Measurements from ENCODE around the gene GNAT1. TPM values are rescaled to one million over a fixed set of nuclear protein-coding genes. Genes with fewer than 3 reads are reported as not detected.

The GNAT1 gene
- total and polyA plus RNA-seq, 8 donors = not detected

- 59 to 73% (median 70%) methylated on average over 9 to 11 of the region's 11 CpGs for WGBS, 5 donors
- Histone ChIP-seq H3K27me3 (no peaks in the 10 kb centered on the region), H3K4me1 (peaks cover 76 to 98% (median 89%) of the 10 kb centered on the region in 4 donors), H3K4me3 (peak overlapping the region in 1 of 4 donors; percentile 3), H3K27ac (peak overlapping the region; percentile 19 to 90 (median 85)), H3K36me3 (peaks cover 0 to 9% (median 7%) of the 10 kb centered on the region in 4 donors), H3K9me3 (no peaks in the 10 kb centered on the region)
- intact Hi-C loops (cut with DNase I; ENCODE audit: low total_unique reads) = no loop called here
- no peak for DNase-seq
- TF ChIP-seq POLR2A (IDR thresholded peaks at IDR 0.05) = no peak
- TF ChIP-seq, protein P1, sequence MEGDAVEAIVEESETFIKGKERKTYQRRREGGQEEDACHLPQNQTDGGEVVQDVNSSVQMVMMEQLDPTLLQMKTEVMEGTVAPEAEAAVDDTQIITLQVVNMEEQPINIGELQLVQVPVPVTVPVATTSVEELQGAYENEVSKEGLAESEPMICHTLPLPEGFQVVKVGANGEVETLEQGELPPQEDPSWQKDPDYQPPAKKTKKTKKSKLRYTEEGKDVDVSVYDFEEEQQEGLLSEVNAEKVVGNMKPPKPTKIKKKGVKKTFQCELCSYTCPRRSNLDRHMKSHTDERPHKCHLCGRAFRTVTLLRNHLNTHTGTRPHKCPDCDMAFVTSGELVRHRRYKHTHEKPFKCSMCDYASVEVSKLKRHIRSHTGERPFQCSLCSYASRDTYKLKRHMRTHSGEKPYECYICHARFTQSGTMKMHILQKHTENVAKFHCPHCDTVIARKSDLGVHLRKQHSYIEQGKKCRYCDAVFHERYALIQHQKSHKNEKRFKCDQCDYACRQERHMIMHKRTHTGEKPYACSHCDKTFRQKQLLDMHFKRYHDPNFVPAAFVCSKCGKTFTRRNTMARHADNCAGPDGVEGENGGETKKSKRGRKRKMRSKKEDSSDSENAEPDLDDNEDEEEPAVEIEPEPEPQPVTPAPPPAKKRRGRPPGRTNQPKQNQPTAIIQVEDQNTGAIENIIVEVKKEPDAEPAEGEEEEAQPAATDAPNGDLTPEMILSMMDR (IDR thresholded peaks at IDR 0.05) = no peak
- no peak for TF ChIP-seq POLR2AphosphoS5 (IDR thresholded peaks at IDR 0.05)
- TF ChIP-seq EP300 (IDR thresholded peaks at IDR 0.05) = no peak
These were observed 22.1 kb upstream of the GNAT1 start for GRCh38 chr3:50169232-50169832.

GRCh38 chr3:50169858-50170257 lies 21.6 kb upstream of the GNAT1 start:
- Histone ChIP-seq H3K4me1 (peaks cover 71 to 93% (median 84%) of the 10 kb centered on the region in 4 donors), H3K27ac (peak overlapping the region; percentile 22 to 90 (median 85)), H3K36me3 (peaks cover 0 to 14% (median 11%) of the 10 kb centered on the region in 4 donors), H3K27me3 (no peaks in the 10 kb centered on the region), H3K4me3 (no peak overlapping the region), H3K9me3 (no peaks in the 10 kb centered on the region)
- TF ChIP-seq EP300 (IDR thresholded peaks at IDR 0.05) = no peak
- TF ChIP-seq, protein P1 (IDR thresholded peaks at IDR 0.05) = no peak
- no peak for TF ChIP-seq POLR2AphosphoS5 (IDR thresholded peaks at IDR 0.05)
- no peak for TF ChIP-seq POLR2A (IDR thresholded peaks at IDR 0.05)
- intact Hi-C loops (cut with DNase I; ENCODE audit: low total_unique reads) = no loop called here
- WGBS, 5 donors = 78 to 95% (median 86%) methylated on average over 1 of the region's 1 CpG
- DNase-seq = no peak

DNA sequence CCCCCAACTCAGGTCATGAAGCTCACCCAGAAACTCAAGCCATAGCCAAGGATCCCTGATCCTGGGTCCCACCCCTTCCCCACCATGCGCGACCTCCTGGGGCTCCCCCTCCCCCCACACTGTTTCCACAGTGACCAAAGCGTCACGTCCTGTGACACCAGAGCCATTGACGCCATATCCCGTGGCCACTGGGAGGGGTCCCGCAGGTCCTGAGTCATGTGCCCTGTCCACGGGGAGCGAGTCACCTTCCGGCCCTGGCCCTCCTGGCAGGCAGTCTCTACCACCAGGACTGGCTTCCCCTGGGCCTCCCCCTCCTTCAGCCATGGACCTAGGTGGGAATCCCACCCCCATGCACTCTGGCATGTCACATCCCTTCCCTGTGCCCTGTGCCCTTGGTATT lies 20.7 kb upstream of the GNAT1 start:
- Histone ChIP-seq H3K4me3 (no peak overlapping the region), H3K27me3 (no peaks in the 10 kb centered on the region), H3K4me1 (peaks cover 63 to 84% (median 76%) of the 10 kb centered on the region in 4 donors), H3K27ac (peak overlapping the region; percentile 22 to 90 (median 85)), H3K9me3 (no peaks in the 10 kb centered on the region), H3K36me3 (peaks cover 0 to 22% (median 19%) of the 10 kb centered on the region in 4 donors)
- TF ChIP-seq, protein P1 (IDR thresholded peaks at IDR 0.05) = no peak
- TF ChIP-seq POLR2A (IDR thresholded peaks at IDR 0.05) (no peak), EP300 (IDR thresholded peaks at IDR 0.05) (no peak), POLR2AphosphoS5 (IDR thresholded peaks at IDR 0.05) (no peak)
- intact Hi-C loops (cut with DNase I; ENCODE audit: low total_unique reads) = no loop called here
- WGBS, 5 donors = 66 to 85% (median 80%) methylated on average over 9 to 10 of the region's 10 CpGs
- peak in 1 of 2 donors; percentile 60 for DNase-seq

GRCh38 chr3:50171540-50172301 lies 19.7 kb upstream of the GNAT1 start:
- intact Hi-C loops (cut with DNase I; ENCODE audit: low total_unique reads) = no loop called here
- Histone ChIP-seq H3K9me3 (no peaks in the 10 kb centered on the region), H3K36me3 (peaks cover 5 to 33% (median 30%) of the 10 kb centered on the region in 4 donors), H3K4me3 (no peak overlapping the region), H3K4me1 (peaks cover 52 to 78% (median 67%) of the 10 kb centered on the region in 4 donors), H3K27ac (peak overlapping the region in 4 of 5 donors; percentile 78 to 90 (median 86)), H3K27me3 (no peaks in the 10 kb centered on the region)
- whole genome bisulfite sequencing, 5 donors = 37 to 93% (median 47%) methylated on average over 3 to 21 of the region's 21 CpGs
- no peak for TF ChIP-seq EP300 (IDR thresholded peaks at IDR 0.05)
- TF ChIP-seq POLR2AphosphoS5 (IDR thresholded peaks at IDR 0.05) = peak in 1 of 3 donors; percentile 10
- DNase-seq = peak; percentile 68 to 70
